ENCODE measurements around the gene GP5.

Gene GP5

GRCh38 chr3:194404365-194405140, 5.5 kb upstream of the GP5 start:
- TF ChIP-seq CTCF (IDR thresholded peaks at IDR 0.05; ENCODE audit: low read depth, low read length, missing control alignments): peak; percentile 55
- DNase-seq (ENCODE audit: low read depth): peak; percentile 53
- in situ Hi-C loops (cut with HindIII; ENCODE audit: low sequenced_read_pairs): no loop called here
- H3K4me3 ChIP-seq (ENCODE audit: low read depth, low read length): no peak overlapping the region

- DNase-seq (ENCODE audit: low read depth): no peak
- TF ChIP-seq CTCF (IDR thresholded peaks at IDR 0.05; ENCODE audit: low read depth, low read length, missing control alignments): no peak
- H3K4me3 ChIP-seq (ENCODE audit: low read depth, low read length): no peak overlapping the region
- in situ Hi-C loops (cut with HindIII; ENCODE audit: low sequenced_read_pairs): no loop called here
These were observed 2.8 kb upstream of the GP5 start for GRCh38 chr3:194401868-194402329.

- H3K4me3 ChIP-seq (ENCODE audit: low read depth, low read length): no peak overlapping the region
- TF ChIP-seq CTCF (IDR thresholded peaks at IDR 0.05; ENCODE audit: low read depth, low read length, missing control alignments): no peak
- no peak for DNase-seq (ENCODE audit: low read depth)
- in situ Hi-C loops (cut with HindIII; ENCODE audit: low sequenced_read_pairs): no loop called here
These were observed 2.3 kb upstream of the GP5 start for GRCh38 chr3:194401346-194401745.

GRCh38 chr3:194399874-194400411, 877 bp upstream of the GP5 start:
- TF ChIP-seq CTCF (IDR thresholded peaks at IDR 0.05; ENCODE audit: low read depth, low read length, missing control alignments): no peak
- no peak for DNase-seq (ENCODE audit: low read depth)
- H3K4me3 ChIP-seq (ENCODE audit: low read depth, low read length): no peak overlapping the region
- in situ Hi-C loops (cut with HindIII; ENCODE audit: low sequenced_read_pairs): no loop called here

- no peak for TF ChIP-seq CTCF (IDR thresholded peaks at IDR 0.05; ENCODE audit: low read depth, low read length, missing control alignments)
- no peak for DNase-seq (ENCODE audit: low read depth)
- in situ Hi-C loops (cut with HindIII; ENCODE audit: low sequenced_read_pairs): no loop called here
- H3K4me3 ChIP-seq (ENCODE audit: low read depth, low read length): peak overlapping the region; percentile 21
These were observed 1.2 kb downstream of the GP5 start for GRCh38 chr3:194397757-194398312.

- H3K4me3 ChIP-seq (ENCODE audit: low read depth, low read length): peak overlapping the region; percentile 21
- in situ Hi-C loops (cut with HindIII; ENCODE audit: low sequenced_read_pairs): no loop called here
- DNase-seq (ENCODE audit: low read depth): no peak
- TF ChIP-seq CTCF (IDR thresholded peaks at IDR 0.05; ENCODE audit: low read depth, low read length, missing control alignments): no peak
These were observed 2.0 kb downstream of the GP5 start for GRCh38 chr3:194396859-194397756.

All from astrocyte of the cerebellum (primary cell).